Pons (tissue), 1 donor: ENCODE measurements around the gene RTN4R.
"Not testable (repeated sequence)": the region's sequence is repeated elsewhere in the genome, so short reads cannot be mapped to it uniquely, and the experiment has no call there.

ENCODE experiments used
- DNase-seq: peaks from one replicate; pipeline ENCODE4 v3.0.0-alpha.2; 2016; ENCODE audit warnings: low spot score

Gene RTN4R

GRCh38 chr22:20268279-20269012 lies at the start of gene RTN4R:
TSS of gene RTN4R (minus strand) at chr22:20268318. CDS start at chr22:20268092, 226 bp downstream.
- DNase-seq: no peak

GRCh38 chr22:20317402-20318042 lies 49.4 kb upstream of the RTN4R start:
- not testable (repeated sequence) for DNase-seq

GRCh38 chr22:20316844-20317401 lies 48.8 kb upstream of the RTN4R start:
- no peak for DNase-seq

- DNase-seq: no peak
Observed at GRCh38 chr22:20316217-20316843, 48.2 kb upstream of the RTN4R start.

GRCh38 chr22:20315337-20316216 lies 47.5 kb upstream of the RTN4R start:
- DNase-seq: no peak

- DNase-seq: not testable (repeated sequence)
Observed at GRCh38 chr22:20314741-20315336, 46.7 kb upstream of the RTN4R start.

GRCh38 chr22:20314206-20314605 lies 46.1 kb upstream of the RTN4R start:
- not testable (repeated sequence) for DNase-seq

GRCh38 chr22:20313306-20314077 lies 45.4 kb upstream of the RTN4R start:
- DNase-seq: not testable (repeated sequence)

- DNase-seq: no peak
Observed at GRCh38 chr22:20312396-20313191, 44.5 kb upstream of the RTN4R start.

- DNase-seq: not testable (repeated sequence)
Observed at GRCh38 chr22:20311249-20312062, 43.3 kb upstream of the RTN4R start.

GRCh38 chr22:20310773-20311172 lies 42.7 kb upstream of the RTN4R start:
- DNase-seq: not testable (repeated sequence)

GRCh38 chr22:20310180-20310579 lies 42.1 kb upstream of the RTN4R start:
- DNase-seq: not testable (repeated sequence)

- DNase-seq: not testable (repeated sequence)
Observed at GRCh38 chr22:20308806-20309650, 40.9 kb upstream of the RTN4R start.

- DNase-seq: not testable (repeated sequence)
Observed at GRCh38 chr22:20307448-20308447, 39.6 kb upstream of the RTN4R start.

GRCh38 chr22:20306646-20307447 lies 38.7 kb upstream of the RTN4R start:
- DNase-seq: not testable (repeated sequence)
